Measurements from ENCODE around the gene RTKN.

Gene RTKN

DNA sequence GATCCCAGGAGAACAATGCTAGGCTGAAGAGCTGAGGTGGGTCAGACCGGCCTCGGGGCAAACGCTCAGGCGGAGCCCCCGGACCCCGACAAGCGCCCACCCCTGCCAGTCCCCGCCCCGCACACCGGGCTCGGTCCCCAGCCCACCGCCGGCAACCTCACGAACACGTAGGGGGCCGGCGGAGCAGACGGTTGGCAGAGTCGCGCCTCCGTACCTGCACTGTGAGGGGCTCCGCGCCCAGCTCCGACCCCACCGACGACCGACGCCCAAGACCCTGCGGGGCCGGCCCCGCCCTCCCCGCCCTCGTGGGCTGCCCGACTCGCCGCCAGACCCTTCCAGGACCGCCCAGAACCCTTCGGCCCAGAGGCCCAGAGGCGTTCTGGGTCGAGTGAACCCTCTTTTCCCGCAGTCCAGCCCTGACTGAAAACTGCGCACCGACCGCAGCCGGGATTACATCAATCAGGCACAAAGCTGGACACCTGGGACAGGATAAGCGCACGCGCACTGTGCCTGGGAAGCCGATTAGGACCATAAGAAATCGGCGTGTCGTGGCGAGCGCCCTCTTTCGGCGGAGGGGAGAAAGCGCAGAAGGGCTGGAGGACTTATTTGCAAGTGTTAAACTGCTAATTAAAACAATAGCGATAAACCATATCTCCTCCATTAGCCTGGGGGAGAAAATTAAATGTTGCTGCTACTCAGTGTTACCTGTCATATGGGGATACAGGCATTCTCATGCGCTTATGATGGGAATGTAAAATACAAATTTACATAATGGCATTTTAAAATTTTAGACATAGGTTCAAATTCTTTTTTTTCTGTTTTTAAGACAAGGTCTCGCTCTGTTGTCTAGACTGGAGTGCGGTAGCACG, 49.9 kb downstream of the RTKN start:
- TF ChIP-seq, protein P1, sequence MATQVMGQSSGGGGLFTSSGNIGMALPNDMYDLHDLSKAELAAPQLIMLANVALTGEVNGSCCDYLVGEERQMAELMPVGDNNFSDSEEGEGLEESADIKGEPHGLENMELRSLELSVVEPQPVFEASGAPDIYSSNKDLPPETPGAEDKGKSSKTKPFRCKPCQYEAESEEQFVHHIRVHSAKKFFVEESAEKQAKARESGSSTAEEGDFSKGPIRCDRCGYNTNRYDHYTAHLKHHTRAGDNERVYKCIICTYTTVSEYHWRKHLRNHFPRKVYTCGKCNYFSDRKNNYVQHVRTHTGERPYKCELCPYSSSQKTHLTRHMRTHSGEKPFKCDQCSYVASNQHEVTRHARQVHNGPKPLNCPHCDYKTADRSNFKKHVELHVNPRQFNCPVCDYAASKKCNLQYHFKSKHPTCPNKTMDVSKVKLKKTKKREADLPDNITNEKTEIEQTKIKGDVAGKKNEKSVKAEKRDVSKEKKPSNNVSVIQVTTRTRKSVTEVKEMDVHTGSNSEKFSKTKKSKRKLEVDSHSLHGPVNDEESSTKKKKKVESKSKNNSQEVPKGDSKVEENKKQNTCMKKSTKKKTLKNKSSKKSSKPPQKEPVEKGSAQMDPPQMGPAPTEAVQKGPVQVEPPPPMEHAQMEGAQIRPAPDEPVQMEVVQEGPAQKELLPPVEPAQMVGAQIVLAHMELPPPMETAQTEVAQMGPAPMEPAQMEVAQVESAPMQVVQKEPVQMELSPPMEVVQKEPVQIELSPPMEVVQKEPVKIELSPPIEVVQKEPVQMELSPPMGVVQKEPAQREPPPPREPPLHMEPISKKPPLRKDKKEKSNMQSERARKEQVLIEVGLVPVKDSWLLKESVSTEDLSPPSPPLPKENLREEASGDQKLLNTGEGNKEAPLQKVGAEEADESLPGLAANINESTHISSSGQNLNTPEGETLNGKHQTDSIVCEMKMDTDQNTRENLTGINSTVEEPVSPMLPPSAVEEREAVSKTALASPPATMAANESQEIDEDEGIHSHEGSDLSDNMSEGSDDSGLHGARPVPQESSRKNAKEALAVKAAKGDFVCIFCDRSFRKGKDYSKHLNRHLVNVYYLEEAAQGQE (IDR thresholded peaks at IDR 0.05; ENCODE audit: insufficient read depth in 1 of 2, low read depth in 2 of 2, low read length in 2 of 2), result no peak
- TF ChIP-seq FOXP2 (optimal IDR thresholded peaks at IDR 0.05; ENCODE audit: borderline replicate concordance, extremely low read depth, extremely low read length, insufficient read depth), result peak; percentile 57
- peak; percentile 50; the same call in 1 of the 2 replicates for TF ChIP-seq TAF1 (IDR thresholded peaks at IDR 0.05; ENCODE audit: borderline replicate concordance, insufficient read depth, low read length)
- no peak for TF ChIP-seq SIN3A (IDR thresholded peaks at IDR 0.05; ENCODE audit: borderline replicate concordance, insufficient read depth, low read length)
- peak; percentile 50 for TF ChIP-seq POLR2AphosphoS5 (IDR thresholded peaks at IDR 0.05; ENCODE audit: low read depth, low read length)

DNA sequence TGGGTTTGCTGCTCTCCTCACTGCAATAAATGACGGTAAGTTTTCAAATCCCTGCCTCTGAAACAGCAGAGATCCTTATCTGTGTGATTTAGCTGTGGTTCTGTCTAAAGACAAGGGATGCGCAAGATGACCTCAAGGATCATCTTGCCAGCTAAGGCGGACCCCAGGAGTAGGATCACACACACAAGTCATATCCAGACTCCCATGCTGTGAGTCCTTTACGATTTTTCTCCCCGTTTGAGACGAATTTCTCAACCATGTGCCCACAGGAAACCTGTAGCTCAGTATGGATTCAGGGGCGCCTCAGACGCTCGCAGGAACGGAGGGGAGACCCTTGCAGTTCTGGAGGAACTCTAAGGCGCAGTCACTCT, 50.5 kb downstream of the RTKN start:
- TF ChIP-seq SIN3A (IDR thresholded peaks at IDR 0.05; ENCODE audit: borderline replicate concordance, insufficient read depth, low read length), result 0 out of 2 replicates have a peak, but pooled peaks have one; percentile 36
- TF ChIP-seq, protein P1 (IDR thresholded peaks at IDR 0.05; ENCODE audit: insufficient read depth in 1 of 2, low read depth in 2 of 2, low read length in 2 of 2), result no peak

DNA sequence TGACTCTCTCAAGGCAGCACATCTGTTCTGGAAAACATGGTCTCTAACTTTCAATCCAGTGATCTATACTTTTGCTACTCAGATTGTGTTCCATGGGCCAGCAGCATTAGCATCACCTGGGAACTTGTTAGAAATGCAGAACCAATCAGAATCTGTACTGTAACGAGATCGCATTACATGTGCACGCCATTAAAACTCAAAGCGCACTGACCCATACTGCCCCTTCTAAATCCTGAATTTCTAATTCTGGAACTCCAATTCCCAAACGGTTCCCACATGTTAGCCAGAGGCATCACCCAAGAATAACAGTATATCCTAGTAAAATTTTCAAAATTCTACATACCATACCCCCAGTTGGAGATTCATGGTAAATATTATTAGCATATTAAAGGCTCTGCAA, 51.1 kb downstream of the RTKN start:
- TF ChIP-seq TAF1 (IDR thresholded peaks at IDR 0.05; ENCODE audit: borderline replicate concordance, insufficient read depth, low read length) (no peak), FOXP2 (optimal IDR thresholded peaks at IDR 0.05; ENCODE audit: borderline replicate concordance, extremely low read depth, extremely low read length, insufficient read depth) (no peak), SIN3A (IDR thresholded peaks at IDR 0.05; ENCODE audit: borderline replicate concordance, insufficient read depth, low read length) (no peak), POLR2AphosphoS5 (IDR thresholded peaks at IDR 0.05; ENCODE audit: low read depth, low read length) (no peak)
- TF ChIP-seq, protein P1 (IDR thresholded peaks at IDR 0.05; ENCODE audit: insufficient read depth in 1 of 2, low read depth in 2 of 2, low read length in 2 of 2), result no peak

DNA sequence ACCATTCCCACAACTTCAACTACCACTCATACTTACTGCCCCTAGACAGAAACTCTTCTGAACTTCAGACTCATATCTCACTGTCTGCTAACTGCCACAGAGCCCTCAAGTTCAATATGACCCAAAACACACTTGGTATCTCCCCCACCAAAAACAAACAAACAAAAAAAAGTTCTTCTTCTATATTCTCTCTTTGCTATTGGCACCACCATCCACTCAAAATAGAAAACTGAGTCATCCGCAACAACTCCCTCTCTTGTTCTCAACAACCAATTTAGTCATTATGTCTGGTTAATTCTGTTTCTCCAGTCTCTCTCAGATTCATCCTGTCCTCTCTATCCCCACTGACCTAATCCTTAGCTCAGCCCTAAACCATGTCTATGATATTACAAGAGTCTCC, 54.4 kb downstream of the RTKN start:
- no peak for TF ChIP-seq POLR2AphosphoS5 (IDR thresholded peaks at IDR 0.05; ENCODE audit: low read depth, low read length)
- TF ChIP-seq, protein P1 (IDR thresholded peaks at IDR 0.05; ENCODE audit: insufficient read depth in 1 of 2, low read depth in 2 of 2, low read length in 2 of 2), result no peak
- TF ChIP-seq SIN3A (IDR thresholded peaks at IDR 0.05; ENCODE audit: borderline replicate concordance, insufficient read depth, low read length), result no peak
- TF ChIP-seq TAF1 (IDR thresholded peaks at IDR 0.05; ENCODE audit: borderline replicate concordance, insufficient read depth, low read length), result no peak
- TF ChIP-seq FOXP2 (optimal IDR thresholded peaks at IDR 0.05; ENCODE audit: borderline replicate concordance, extremely low read depth, extremely low read length, insufficient read depth), result no peak

Data from PFSK-1 (cell line).